Skeletal muscle tissue (tissue), 5 donors: ENCODE data around the gene PPFIA1. TPM values are rescaled to one million over a fixed set of nuclear protein-coding genes. Genes with fewer than 3 reads are reported as not detected.

ENCODE experiments used
- H3K27ac ChIP-seq: one replicate; pipeline ENCODE4 v1.7.0; 2013; ENCODE audit warnings: mild to moderate bottlenecking, low read depth, low read length, inconsistent platforms
- H3K27me3 ChIP-seq, 3 donors: one replicate each; pipeline ENCODE4 v1.7.0; 2013; ENCODE audit warnings: low read length in 3 of 3; ENCODE audit not compliant: control insufficient read depth in 3 of 3, insufficient read depth in 3 of 3
- H3K36me3 ChIP-seq, 3 donors: one replicate each; pipeline ENCODE4 v1.7.0; 2013; ENCODE audit warnings: low read length in 3 of 3; ENCODE audit not compliant: control insufficient read depth in 3 of 3, insufficient read depth in 3 of 3
- H3K4me1 ChIP-seq, 3 donors: one replicate each; pipeline ENCODE4 v1.7.0; 2013; ENCODE audit warnings: low read length in 3 of 3, mild to moderate bottlenecking in 3 of 3; ENCODE audit not compliant: control insufficient read depth in 3 of 3, insufficient read depth in 3 of 3
- H3K4me3 ChIP-seq, 3 donors: one replicate each; pipeline ENCODE4 v1.7.0; 2013; ENCODE audit warnings: low read length in 3 of 3
- H3K9ac ChIP-seq, 3 donors: one replicate each; pipeline ENCODE4 v1.7.0; 2013; ENCODE audit warnings: low read length in 3 of 3, mild to moderate bottlenecking in 3 of 3, moderate library complexity in 2 of 3, low read depth in 1 of 3
- H3K9me3 ChIP-seq, 3 donors: one replicate each; pipeline ENCODE4 v1.7.0; 2013; ENCODE audit warnings: low read length in 3 of 3; ENCODE audit not compliant: control insufficient read depth in 3 of 3
- small RNA-seq: library from RNA; depleted of rRNA; stranded (forward); fragments of <200 nt; gene quantifications from one replicate; pipeline ENCODE3, GENCODE V24; 2014
- total RNA-seq: library from RNA; depleted of rRNA; stranded (reverse); fragments of >200 nt; gene quantifications from one replicate; pipeline ENCODE4 v1.2.3, GENCODE V29; 2014
- donor health status: Osteomylitis.

PPFIA1 gene
- total RNA-seq, 1 donor from 2014 or later = 25.6 TPM

DNA sequence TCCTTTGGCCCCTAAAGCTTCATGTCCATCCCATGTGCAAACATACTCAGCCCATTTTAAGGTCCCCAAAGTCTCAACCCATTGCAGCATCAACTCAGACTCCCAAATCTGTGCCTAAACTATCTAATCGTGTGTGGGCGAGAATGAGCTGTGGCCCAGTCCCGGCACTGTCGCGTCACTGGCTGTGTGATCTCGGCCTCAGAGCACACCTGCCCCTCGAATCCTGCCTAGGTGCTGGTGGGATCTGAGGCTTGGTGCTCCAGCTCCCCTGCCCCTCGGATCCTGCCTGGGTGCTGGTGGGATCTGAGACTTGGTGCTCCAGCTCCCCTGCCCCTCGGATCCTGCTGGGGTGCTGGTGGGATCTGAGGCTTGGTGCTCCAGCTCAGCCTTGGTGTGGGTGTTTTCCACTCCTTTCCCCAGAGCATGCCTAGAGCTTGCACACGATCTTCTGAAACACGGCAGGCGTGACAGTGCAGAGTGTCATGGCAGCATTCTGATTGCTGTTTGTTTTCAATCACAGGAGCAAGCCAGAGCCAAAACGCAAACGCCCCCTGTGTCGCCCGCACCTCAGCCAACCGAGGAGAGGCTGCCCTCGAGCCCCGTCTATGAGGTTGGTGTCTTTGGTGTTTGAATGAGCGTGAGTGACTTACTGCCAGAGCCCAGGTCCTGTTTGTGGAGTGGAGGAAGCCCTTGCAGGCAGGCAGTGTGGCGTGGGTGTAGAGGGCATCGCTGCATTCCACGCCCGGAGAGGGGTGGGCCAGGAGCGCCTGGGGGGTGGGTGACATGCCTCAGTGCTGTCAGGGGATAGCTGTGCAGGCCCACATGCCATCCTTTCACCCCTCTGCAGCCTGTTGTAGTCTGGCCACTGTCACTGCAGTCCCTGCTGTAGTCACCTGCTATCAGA, 160.4 kb downstream of the PPFIA1 start:
- Histone ChIP-seq H3K27ac (no peak overlapping the region), H3K9ac (no peak overlapping the region), H3K4me1 (no peaks in the 10 kb centered on the region), H3K9me3 (no peaks in the 10 kb centered on the region), H3K4me3 (no peak overlapping the region), H3K27me3 (no peaks in the 10 kb centered on the region), H3K36me3 (peaks cover 69 to 80% (median 73%) of the 10 kb centered on the region in 3 donors)

GRCh38 chr11:70431611-70432010, 161.1 kb downstream of the PPFIA1 start:
- no peaks in the 10 kb centered on the region for H3K4me1 ChIP-seq
- H3K27me3 ChIP-seq = no peaks in the 10 kb centered on the region
- no peaks in the 10 kb centered on the region for H3K9me3 ChIP-seq
- H3K36me3 ChIP-seq = peaks cover 75 to 84% (median 78%) of the 10 kb centered on the region in 3 donors
- no peak overlapping the region for H3K4me3 ChIP-seq
- no peak overlapping the region for H3K27ac ChIP-seq
- H3K9ac ChIP-seq = no peak overlapping the region

DNA sequence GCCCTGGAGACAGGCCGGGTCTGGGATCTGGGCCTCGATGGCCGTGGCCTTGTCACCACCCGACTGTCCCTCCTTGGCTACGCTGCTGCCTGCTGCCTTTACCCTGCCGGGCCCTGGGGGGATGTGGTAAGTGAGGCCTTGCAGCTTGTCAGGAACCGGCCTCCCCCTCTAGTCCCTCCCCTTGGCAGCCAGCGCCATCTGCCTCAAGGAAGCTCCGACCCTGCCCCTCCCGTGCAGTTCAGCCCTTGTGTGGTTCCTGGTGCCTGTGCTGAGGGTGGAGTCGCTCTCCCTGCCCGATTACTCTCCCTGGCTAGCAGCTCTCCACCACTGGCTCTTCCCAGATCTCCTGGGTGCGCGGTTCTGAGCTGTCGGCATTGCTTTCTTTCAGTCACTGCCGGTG, 161.6 kb downstream of the PPFIA1 start:
- Histone ChIP-seq H3K36me3 (peaks cover 77 to 89% (median 78%) of the 10 kb centered on the region in 3 donors), H3K9me3 (no peaks in the 10 kb centered on the region), H3K27ac (no peak overlapping the region)

DNA sequence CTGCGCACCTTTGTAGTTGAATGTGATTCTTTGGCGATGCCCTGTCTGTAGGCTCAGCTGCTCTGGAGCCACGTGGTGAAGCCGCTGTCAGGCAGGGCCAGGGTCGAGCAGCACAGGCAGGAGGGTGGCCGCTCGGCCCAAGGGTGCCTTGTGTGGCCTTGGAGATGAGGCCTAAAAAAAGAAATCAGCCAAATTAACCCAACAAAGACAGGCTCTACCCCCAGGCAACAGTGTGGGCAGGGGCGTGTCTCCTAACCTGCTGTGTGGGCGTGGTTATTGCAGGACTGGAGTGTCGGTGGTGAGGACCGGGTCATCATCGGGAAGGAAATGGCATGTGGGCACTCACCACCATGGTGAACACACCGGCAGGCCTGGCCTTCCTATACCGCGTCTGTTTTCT, 162.1 kb downstream of the PPFIA1 start:
- Histone ChIP-seq H3K4me1 (no peaks in the 10 kb centered on the region), H3K36me3 (peaks cover 74 to 85% (median 76%) of the 10 kb centered on the region in 3 donors), H3K4me3 (no peak overlapping the region), H3K9ac (no peak overlapping the region), H3K27me3 (no peaks in the 10 kb centered on the region), H3K27ac (no peak overlapping the region), H3K9me3 (no peaks in the 10 kb centered on the region)

More for the DNA sequence above, 161.6 kb downstream of the PPFIA1 start:
- Histone ChIP-seq H3K4me3 (no peak overlapping the region), H3K4me1 (no peaks in the 10 kb centered on the region), H3K27me3 (no peaks in the 10 kb centered on the region), H3K9ac (no peak overlapping the region)

DNA sequence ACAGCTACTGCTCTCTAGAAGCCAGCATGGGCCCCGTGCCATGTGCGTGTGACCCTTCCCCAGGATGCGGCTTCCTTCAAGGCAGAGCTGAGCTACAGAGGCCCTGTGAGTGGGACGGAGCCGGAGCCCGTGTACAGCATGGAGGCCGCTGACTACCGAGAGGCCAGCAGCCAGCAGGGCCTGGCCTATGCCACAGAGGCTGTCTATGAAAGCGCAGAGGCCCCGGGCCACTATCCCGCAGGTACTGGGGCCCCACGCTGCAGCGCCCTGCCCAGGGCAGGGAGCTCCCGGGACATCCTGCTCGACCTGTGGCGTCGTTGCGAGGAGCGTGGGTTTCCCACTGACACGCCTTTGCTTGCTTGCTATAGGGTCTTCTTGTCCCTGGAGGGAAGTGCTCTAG, 162.5 kb downstream of the PPFIA1 start:
- H3K27ac ChIP-seq = no peak overlapping the region
- peaks cover 74 to 86% (median 79%) of the 10 kb centered on the region in 3 donors for H3K36me3 ChIP-seq
- no peaks in the 10 kb centered on the region for H3K27me3 ChIP-seq

GRCh38 chr11:70433526-70433925, 163.0 kb downstream of the PPFIA1 start:
- H3K9ac ChIP-seq = no peak overlapping the region
- H3K9me3 ChIP-seq = no peaks in the 10 kb centered on the region
- no peaks in the 10 kb centered on the region for H3K27me3 ChIP-seq
- no peak overlapping the region for H3K27ac ChIP-seq
- peaks cover 74 to 87% (median 79%) of the 10 kb centered on the region in 3 donors for H3K36me3 ChIP-seq
- H3K4me1 ChIP-seq = no peaks in the 10 kb centered on the region
- H3K4me3 ChIP-seq = no peak overlapping the region

More for the DNA sequence above, 162.5 kb downstream of the PPFIA1 start:
- H3K9ac ChIP-seq = no peak overlapping the region
- H3K4me3 ChIP-seq = no peak overlapping the region
- H3K9me3 ChIP-seq = no peaks in the 10 kb centered on the region
- H3K4me1 ChIP-seq = no peaks in the 10 kb centered on the region

Small RNA genes within 50 kb of the gene (small RNA-seq; reads per million reads assigned to genes)
- 8.8 reads per million, percentile 92 among the genes with 10 or more reads in this experiment for gene MIR548K

Other genes starting within 250 kb of the PPFIA1 start
- gene ANO1, start 192.4 kb upstream of the PPFIA1 start, total RNA-seq = 1.6 TPM
- gene FADD, start 67.4 kb upstream of the PPFIA1 start, total RNA-seq = 24.5 TPM
- gene CTTN, start 127.8 kb downstream of the PPFIA1 start, total RNA-seq = 71.5 TPM